HCT116 (cell line): Measurements from ENCODE around the gene PDE4D. TPM values are rescaled to one million over a fixed set of nuclear protein-coding genes. Genes with fewer than 3 reads are reported as not detected.

ENCODE experiments used
- ATAC-seq: fragments of 200-7000 bp; cut with Tn5 transposase; 2 replicates; pipeline ENCODE4 v1.9.1; 2020; ENCODE audit warnings: mild to moderate bottlenecking, moderate library complexity
- BruUV-seq: library from RNA; stranded (reverse); fragments of 400-500 nt; replicated peaks from 2 replicates; lab custom pipeline; 2021; lab: Mats Ljungman, UMichigan
- CTCF ChIA-PET: fragments of 300-600 bp; sonication (Branson Sonifier 250); formaldehyde crosslinking; loops from one replicate; lab custom pipeline; 2021; ENCODE audit warnings: antibody characterized with exemption; lab: Charles Lee
- POLR2A ChIA-PET: fragments of 300-600, 350-600 bp; sonication (Branson Sonifier 250); formaldehyde crosslinking; loops from one replicate; lab custom pipeline; 2021; ENCODE audit warnings: antibody characterized with exemption; lab: Charles Lee
- RAD21 ChIA-PET, 2 experiments: fragments of 300-600 bp; sonication (Branson Sonifier 250); formaldehyde crosslinking; loops; one replicate each; lab custom pipeline; 2023; ENCODE audit warnings: low total read pairs in 2 of 2; ENCODE audit not compliant: uncharacterized antibody in 2 of 2, unreplicated experiment in 2 of 2, low non-redundant PET in 1 of 2; lab: Charles Lee
- DNase-seq: peaks from one replicate; pipeline ENCODE4 v3.0.0-alpha.2; 2010; ENCODE audit warnings: low read depth, low spot score
- H2AFZ ChIP-seq: fragments of 200-600 bp; shearing (Covaris generic), sonication (generic); 2 replicates; pipeline ENCODE4 v1.6.1; 2017; ENCODE audit warnings: low read depth, mixed run types, mixed read lengths, antibody characterized with exemption, low read length; ENCODE audit not compliant: poor library complexity, severe bottlenecking
- H3K27ac ChIP-seq: 2 replicates; pipeline ENCODE4 v1.5.1; 2012; ENCODE audit warnings: low read depth, low read length
- H3K27me3 ChIP-seq: fragments of 200-600 bp; sonication (generic); 2 replicates; pipeline ENCODE4 v1.6.1; 2016; ENCODE audit warnings: mixed run types, low read length, mixed read lengths; ENCODE audit not compliant: insufficient read depth
- H3K36me3 ChIP-seq, 2 experiments: fragments of 200-500 bp in 1 of 2; fragments of 200-600 bp in 1 of 2; sonication (Bioruptor generic) in 1 of 2; sonication (generic) in 1 of 2; 2 replicates each; pipeline versions ENCODE4 v1.5.1 to v1.6.1; 2014 to 2016; ENCODE audit warnings: low read length in 2 of 2, inconsistent platforms in 1 of 2, mixed read lengths in 1 of 2, mixed run types in 1 of 2; ENCODE audit not compliant: insufficient read depth in 2 of 2, control insufficient read depth in 1 of 2
- H3K4me1 ChIP-seq, 2 experiments: fragments of 200-600 bp in 1 of 2; sonication (generic) in 1 of 2; 2 replicates each; pipeline versions ENCODE4 v1.5.1 to v1.6.1; 2012 to 2017; ENCODE audit warnings: low read length in 2 of 2, inconsistent platforms in 1 of 2, mild to moderate bottlenecking in 1 of 2, mixed read lengths in 1 of 2, mixed run types in 1 of 2, moderate library complexity in 1 of 2; ENCODE audit not compliant: insufficient read depth in 2 of 2, control insufficient read depth in 1 of 2
- H3K4me2 ChIP-seq: fragments of 200-600 bp; sonication (generic); 2 replicates; pipeline ENCODE4 v1.6.1; 2017; ENCODE audit warnings: mixed run types, low read length, mixed read lengths
- H3K4me3 ChIP-seq, 2 experiments: fragments of 200-600 bp in 1 of 2; sonication (generic) in 1 of 2; replicated peaks in 1 of 2; 2 replicates each; pipeline ENCODE4 v1.5.1; 2011 to 2016; ENCODE audit warnings: low read length in 2 of 2, control low read depth in 1 of 2, low read depth in 1 of 2, mild to moderate bottlenecking in 1 of 2, mixed read lengths in 1 of 2, mixed run types in 1 of 2
- H3K79me2 ChIP-seq: fragments of 200-600 bp; sonication (generic); 2 replicates; pipeline ENCODE4 v1.6.1; 2017; ENCODE audit warnings: mild to moderate bottlenecking, mixed run types, low read length, moderate library complexity, mixed read lengths; ENCODE audit not compliant: insufficient read depth
- H3K9ac ChIP-seq: fragments of 200-600 bp; sonication (generic); 2 replicates; pipeline ENCODE4 v1.6.1; 2016; ENCODE audit warnings: low read length, mixed read lengths
- H3K9me2 ChIP-seq: fragments of 200-600 bp; sonication (generic), shearing (Covaris generic); 2 replicates; pipeline ENCODE4 v1.6.1; 2017; ENCODE audit warnings: mixed run types, mild to moderate bottlenecking, moderate library complexity; ENCODE audit not compliant: insufficient read depth
- H3K9me3 ChIP-seq, 2 experiments: fragments of 200-500 bp in 1 of 2; fragments of 200-600 bp in 1 of 2; sonication (Bioruptor generic) in 1 of 2; sonication (generic) in 1 of 2; 2 replicates each; pipeline ENCODE4 v1.6.1; 2014 to 2017; ENCODE audit warnings: low read length in 2 of 2, mixed read lengths in 2 of 2, inconsistent platforms in 1 of 2, low read depth in 1 of 2, mild to moderate bottlenecking in 1 of 2, mixed run types in 1 of 2, moderate library complexity in 1 of 2; ENCODE audit not compliant: control insufficient read depth in 1 of 2, insufficient read depth in 1 of 2
- H4K20me1 ChIP-seq: fragments of 200-600 bp; sonication (generic), shearing (Covaris generic); 2 replicates; pipeline ENCODE4 v1.6.1; 2017; ENCODE audit warnings: mixed run types, mild to moderate bottlenecking, moderate library complexity; ENCODE audit not compliant: insufficient read depth
- CBX3 ChIP-seq: IDR thresholded peaks from 2 replicates; pipeline ENCODE4 v1.6.1; 2012; ENCODE audit warnings: low read depth
- EGR1 ChIP-seq: IDR thresholded peaks from 2 replicates; pipeline ENCODE4 v1.6.1; 2012; ENCODE audit warnings: low read depth
- EZH2 ChIP-seq: fragments of 200-600 bp; sonication (generic); IDR thresholded peaks from 2 replicates; pipeline ENCODE4 v1.6.1; 2017; ENCODE audit warnings: antibody characterized with exemption, mixed run types
- EZH2phosphoT487 ChIP-seq: fragments of 200-600 bp; IDR thresholded peaks from 2 replicates; pipeline ENCODE4 v1.6.1; 2018; ENCODE audit warnings: antibody characterized with exemption, borderline replicate concordance
- FOSL1 ChIP-seq: IDR thresholded peaks from 2 replicates; pipeline ENCODE4 v1.6.1; 2012; ENCODE audit warnings: low read depth
- JUND ChIP-seq: IDR thresholded peaks from 2 replicates; pipeline ENCODE4 v1.6.1; 2012
- MAX ChIP-seq: IDR thresholded peaks from 2 replicates; pipeline ENCODE4 v1.6.1; 2012
- POLR2A ChIP-seq: IDR thresholded peaks from 2 replicates; pipeline ENCODE4 v1.7.0; 2011; ENCODE audit warnings: borderline replicate concordance; ENCODE audit not compliant: insufficient read depth, insufficient read length; ENCODE audit errors: extremely low read depth
- SIN3A ChIP-seq: IDR thresholded peaks from 2 replicates; pipeline ENCODE4 v1.6.1; 2012; ENCODE audit warnings: low read depth
- SP1 ChIP-seq: IDR thresholded peaks from 2 replicates; pipeline ENCODE4 v1.6.1; 2012; ENCODE audit warnings: low read depth
- YY1 ChIP-seq: IDR thresholded peaks from 2 replicates; pipeline ENCODE4 v1.6.1; 2011; ENCODE audit warnings: low read length, low read depth, moderate library complexity, mild to moderate bottlenecking; ENCODE audit not compliant: insufficient replicate concordance; ENCODE audit errors: extremely low read depth
- ZNF274 ChIP-seq: fragments of 200-500 bp; sonication (Bioruptor generic); IDR thresholded peaks from 2 replicates; pipeline ENCODE4 v1.6.1; 2014; ENCODE audit warnings: mild to moderate bottlenecking, low read depth, low read length, inconsistent platforms
- intact Hi-C: fragments of 100-400 bp; cut with micrococcal nuclease; formaldehyde crosslinking; loops from 2 replicates; pipeline ENCODE4 v1.10.0; 2022
- total RNA-seq: library from RNA; stranded (reverse); gene quantifications from one replicate; pipeline ENCODE4 v1.2.1, GENCODE V29; 2021; ENCODE audit not compliant: unreplicated experiment

The PDE4D gene
- total RNA-seq, 1 experiment from 2014 or later = 1.1 TPM

GRCh38 chr5:59071755-59072549 is 821.6 kb downstream of the PDE4D start:
- intact Hi-C loops = no loop called here
- no peaks in the 10 kb centered on the region for H3K36me3 ChIP-seq
- BruUV-seq = no TSS peak

GRCh38 chr5:59069438-59070079 is 824.0 kb downstream of the PDE4D start:
- H3K27ac ChIP-seq = no peak overlapping the region
- no peaks in the 10 kb centered on the region for H3K9me3 ChIP-seq
- no peaks in the 10 kb centered on the region for H3K4me1 ChIP-seq
- no peaks in the 10 kb centered on the region for H3K79me2 ChIP-seq
- H3K9ac ChIP-seq = no peak overlapping the region
- TF ChIP-seq SP1 (no peak), EGR1 (no peak), EZH2phosphoT487 (no peak), EZH2 (no peak), FOSL1 (no peak), JUND (no peak), MAX (no peak), POLR2A (no peak), YY1 (no peak)
- H2AFZ ChIP-seq = no peak overlapping the region
- no peaks in the 10 kb centered on the region for H4K20me1 ChIP-seq
- ATAC-seq (no peak), DNase-seq (no peak)
- ChIA-PET POLR2A (no interaction called here), RAD21 (no interaction called here), CTCF (no interaction called here)
- no TSS peak for BruUV-seq
- peaks cover 24% of the 10 kb centered on the region for H3K27me3 ChIP-seq
- intact Hi-C loops = no loop called here
- H3K4me2 ChIP-seq = no peak overlapping the region
- H3K36me3 ChIP-seq = no peaks in the 10 kb centered on the region
- H3K4me3 ChIP-seq = no peak overlapping the region
- H3K9me2 ChIP-seq = no peaks in the 10 kb centered on the region

More at GRCh38 chr5:59071755-59072549, 821.6 kb downstream of the PDE4D start:
- no peaks in the 10 kb centered on the region for H4K20me1 ChIP-seq
- H3K4me1 ChIP-seq = no peaks in the 10 kb centered on the region
- H3K4me2 ChIP-seq = no peak overlapping the region
- no peak overlapping the region for H3K9ac ChIP-seq
- H3K27me3 ChIP-seq = peaks cover 29% of the 10 kb centered on the region
- ATAC-seq (no peak), DNase-seq (no peak)
- ChIA-PET CTCF (no interaction called here), POLR2A (no interaction called here), RAD21 (no interaction called here)
- no peaks in the 10 kb centered on the region for H3K79me2 ChIP-seq
- no peak overlapping the region for H3K27ac ChIP-seq
- H2AFZ ChIP-seq = no peak overlapping the region
- TF ChIP-seq POLR2A (no peak), SP1 (no peak), SIN3A (no peak), JUND (no peak), EZH2phosphoT487 (no peak), ZNF274 (no peak), CBX3 (no peak)
- no peak overlapping the region for H3K4me3 ChIP-seq
- no peaks in the 10 kb centered on the region for H3K9me2 ChIP-seq
- no peaks in the 10 kb centered on the region for H3K9me3 ChIP-seq
